Hematopoietic multipotent progenitor cell treated with erythropoietin and hydrocortisone succinate and interleukin-3 and kit ligand, for 4 days (in vitro differentiated cells): ENCODE data around the gene CARM1.

Experiments used
- DNase-seq: peaks from one replicate; pipeline ENCODE4 v3.0.0-alpha.2; 2015

CARM1 gene

GRCh38 chr19:10911579-10912363 lies 40.4 kb downstream of the CARM1 start:
- no peak for DNase-seq

GRCh38 chr19:10912619-10913018 lies 41.3 kb downstream of the CARM1 start:
- DNase-seq, result no peak

- DNase-seq, result no peak
Measured at GRCh38 chr19:10913716-10914340, 42.5 kb downstream of the CARM1 start.

- DNase-seq, result no peak
Measured at GRCh38 chr19:10915130-10916091, 44.1 kb downstream of the CARM1 start.

- no peak for DNase-seq
Measured at GRCh38 chr19:10916602-10917001, 45.2 kb downstream of the CARM1 start.

- DNase-seq, result no peak
Measured at GRCh38 chr19:10918359-10918758, 47.0 kb downstream of the CARM1 start.

- no peak for DNase-seq
Measured at GRCh38 chr19:10919352-10920287, 48.3 kb downstream of the CARM1 start.

- DNase-seq, result no peak
Measured at GRCh38 chr19:10920288-10920655, 48.9 kb downstream of the CARM1 start.

- no peak for DNase-seq
Measured at GRCh38 chr19:10920781-10921180, 49.4 kb downstream of the CARM1 start.

- DNase-seq, result no peak
Measured at GRCh38 chr19:10921199-10921909, 50.0 kb downstream of the CARM1 start.

GRCh38 chr19:10921910-10922637 lies 50.7 kb downstream of the CARM1 start:
- DNase-seq, result no peak

- no peak for DNase-seq
Measured at GRCh38 chr19:10922638-10923014, 51.3 kb downstream of the CARM1 start.

GRCh38 chr19:10923260-10924112 lies 52.1 kb downstream of the CARM1 start:
- no peak for DNase-seq

- no peak for DNase-seq
Measured at GRCh38 chr19:10924597-10924996, 53.2 kb downstream of the CARM1 start.

GRCh38 chr19:10927730-10928562 lies 56.6 kb downstream of the CARM1 start:
- peak; percentile 38 for DNase-seq

GRCh38 chr19:10928563-10929401 lies 57.4 kb downstream of the CARM1 start, which contains the start of the genes TIMM29 and YIPF2:
Gene TIMM29, plus strand, starts transcription at chr19:10928811. Its CDS starts 12 bp downstream, at chr19:10928823.
Gene YIPF2, minus strand, starts transcription at chr19:10928639. Its CDS starts 229 bp downstream, at chr19:10928410.
- peak; percentile 99 for DNase-seq

- DNase-seq, result peak; percentile 14
Measured at GRCh38 chr19:10929402-10929794, 58.0 kb downstream of the CARM1 start.
